GM19025 (cell line): Measurements from ENCODE around the gene OAS3.
A peak's percentile ranks its signal among the peaks of the same experiment; 100 is the strongest.
"Not testable (repeated sequence)": the region's sequence is repeated elsewhere in the genome, so short reads cannot be mapped to it uniquely, and the experiment has no call there.

Source experiments
- ATAC-seq: cut with Tn5 transposase; IDR thresholded peaks from one replicate; pipeline ENCODE4 v1.9.1; 2021; ENCODE audit warnings: mild to moderate bottlenecking, low read depth, moderate library complexity; ENCODE audit not compliant: unreplicated experiment

The OAS3 gene

GRCh38 chr12:112979041-112979680 lies 40.9 kb downstream of the OAS3 start:
- ATAC-seq = no peak

GRCh38 chr12:112980491-112981158 lies 42.4 kb downstream of the OAS3 start:
- ATAC-seq = no peak

DNA sequence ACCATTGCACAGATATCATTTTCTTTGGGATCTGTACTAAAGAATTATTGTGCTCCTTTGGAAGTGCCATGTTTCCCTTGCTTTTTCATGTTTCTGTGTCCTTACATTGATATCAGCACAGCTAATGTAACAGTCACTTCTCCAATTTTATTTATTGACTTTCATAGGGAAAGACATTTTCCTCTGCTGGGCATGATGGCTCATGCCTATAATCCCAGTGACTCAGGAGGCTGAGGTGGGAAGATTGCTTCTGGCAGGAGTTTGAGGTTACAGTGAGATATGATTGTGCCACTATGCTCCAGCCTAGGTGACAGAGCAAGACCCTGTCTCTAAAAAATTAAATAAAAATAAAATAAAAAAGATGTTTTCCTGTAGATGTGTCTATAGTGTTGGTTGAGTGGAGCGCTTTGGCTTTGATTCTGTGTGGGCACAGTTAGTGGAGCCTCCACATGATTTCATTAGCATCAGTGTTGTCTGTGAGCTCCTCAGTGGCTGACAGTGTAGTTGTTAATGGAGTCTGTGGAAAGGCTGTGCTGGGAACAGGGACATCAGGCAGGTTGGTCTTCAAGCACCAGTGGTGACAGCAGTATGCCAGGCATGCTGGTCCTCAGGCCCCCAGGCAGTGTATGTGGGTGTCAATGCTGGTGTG lies 47.5 kb downstream of the OAS3 start:
- no peak for ATAC-seq

DNA sequence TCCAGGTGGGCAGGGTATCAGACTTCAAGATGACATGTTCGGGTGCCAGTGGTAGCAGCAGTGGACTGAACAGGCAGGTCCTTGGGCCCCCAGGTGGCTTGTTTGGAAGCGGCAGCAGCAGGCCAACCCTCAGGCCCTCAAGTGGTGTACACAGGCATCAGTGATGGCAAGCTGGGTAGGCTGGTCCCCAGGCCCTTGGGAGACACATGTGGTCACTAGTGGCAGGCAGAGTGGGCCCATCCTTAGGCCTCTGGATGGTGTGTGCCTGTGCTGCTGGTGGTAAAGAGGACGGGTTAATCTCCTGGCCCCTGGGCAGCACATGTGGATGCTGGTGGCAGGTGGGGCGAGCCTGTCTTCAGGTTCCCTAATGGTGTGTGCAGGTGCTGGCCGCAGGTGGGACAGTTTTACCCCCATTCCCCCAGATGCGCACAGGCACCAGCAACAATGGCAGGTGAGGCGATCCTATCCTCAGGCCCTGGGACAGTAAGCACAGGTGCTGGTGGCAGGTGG lies 48.1 kb downstream of the OAS3 start:
- no peak for ATAC-seq

- no peak for ATAC-seq
Observed at GRCh38 chr12:112987561-112987960, 49.3 kb downstream of the OAS3 start.

- ATAC-seq = no peak
Observed at GRCh38 chr12:112988224-112988623, 50.0 kb downstream of the OAS3 start.

GRCh38 chr12:112988823-112989385 lies 50.6 kb downstream of the OAS3 start:
- not testable (repeated sequence) for ATAC-seq

DNA sequence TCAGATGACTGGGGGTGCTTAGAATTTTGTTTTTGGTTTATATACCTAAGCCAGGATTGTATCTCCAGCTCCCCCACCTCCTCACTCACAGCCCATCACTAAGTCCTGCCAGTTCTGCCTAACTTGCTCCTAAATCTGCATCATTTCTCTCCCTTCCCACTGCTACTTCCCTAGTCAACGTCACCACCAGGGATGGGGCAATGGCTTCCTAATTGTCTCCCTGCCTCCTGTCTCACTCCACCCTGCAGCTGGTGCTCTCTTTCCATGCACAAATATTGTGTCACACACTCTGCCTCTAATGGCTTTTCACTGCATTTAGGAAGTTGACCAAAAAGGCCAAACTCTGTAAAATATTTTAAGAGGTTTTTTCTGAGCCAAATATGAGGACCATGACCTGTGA lies 51.5 kb downstream of the OAS3 start:
- no peak for ATAC-seq

GRCh38 chr12:112992541-112993398 lies 54.5 kb downstream of the OAS3 start:
- no peak for ATAC-seq

DNA sequence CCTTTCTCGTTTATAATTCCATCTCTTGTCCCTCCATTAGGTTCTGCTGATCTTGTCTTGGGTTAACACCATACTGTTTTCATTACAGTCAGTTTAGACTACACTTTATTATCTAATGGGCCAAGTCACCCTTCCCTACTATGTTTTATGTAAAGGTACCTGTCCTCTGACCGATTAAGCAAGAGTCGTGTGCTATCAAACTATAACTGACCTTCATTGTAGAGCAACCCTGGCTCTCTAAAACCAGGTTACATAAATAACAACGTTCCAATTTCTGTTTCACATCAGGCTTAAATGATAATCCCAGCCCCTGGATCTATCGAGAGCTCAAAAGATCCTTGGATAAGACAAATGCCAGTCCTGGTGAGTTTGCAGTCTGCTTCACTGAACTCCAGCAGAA lies 56.7 kb downstream of the OAS3 start:
- ATAC-seq = no peak

- ATAC-seq = no peak
Observed at GRCh38 chr12:112996501-112996900, 58.2 kb downstream of the OAS3 start.

DNA sequence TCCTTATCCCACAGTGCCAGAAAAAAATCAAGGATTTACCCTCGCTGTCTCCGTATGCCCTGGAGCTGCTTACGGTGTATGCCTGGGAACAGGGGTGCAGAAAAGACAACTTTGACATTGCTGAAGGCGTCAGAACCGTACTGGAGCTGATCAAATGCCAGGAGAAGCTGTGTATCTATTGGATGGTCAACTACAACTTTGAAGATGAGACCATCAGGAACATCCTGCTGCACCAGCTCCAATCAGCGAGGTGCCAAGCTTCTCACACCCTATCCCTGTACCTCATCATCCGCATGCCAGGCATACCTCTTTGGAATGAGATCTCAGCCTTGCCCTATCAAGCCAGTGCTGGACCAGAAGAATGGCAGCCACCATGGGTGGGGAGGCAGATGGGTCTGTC lies 59.2 kb downstream of the OAS3 start:
- no peak for ATAC-seq

- ATAC-seq = peak; percentile 89
Observed at GRCh38 chr12:112998987-112999767, 60.9 kb downstream of the OAS3 start.

- ATAC-seq = no peak
Observed at GRCh38 chr12:113000433-113000832, 62.2 kb downstream of the OAS3 start.

GRCh38 chr12:113002155-113002554 lies 63.9 kb downstream of the OAS3 start:
- no peak for ATAC-seq

DNA sequence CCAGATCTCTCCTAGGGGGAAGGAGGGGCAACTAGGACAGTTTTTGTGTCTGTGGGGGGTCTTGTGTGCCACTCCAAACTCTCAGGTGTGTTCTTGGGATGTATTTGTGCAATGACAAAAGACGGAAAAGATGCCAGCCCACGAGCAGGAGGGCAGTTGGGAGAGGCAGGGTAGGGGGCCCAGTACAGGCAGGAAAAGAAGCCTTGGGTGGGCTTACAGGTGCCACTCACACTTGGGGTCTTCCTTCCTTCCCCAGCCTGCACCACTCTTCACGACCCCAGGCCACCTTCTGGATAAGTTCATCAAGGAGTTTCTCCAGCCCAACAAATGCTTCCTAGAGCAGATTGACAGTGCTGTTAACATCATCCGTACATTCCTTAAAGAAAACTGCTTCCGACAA lies 64.4 kb downstream of the OAS3 start:
- no peak for ATAC-seq

GRCh38 chr12:113003636-113004035 lies 65.4 kb downstream of the OAS3 start:
- no peak for ATAC-seq

DNA sequence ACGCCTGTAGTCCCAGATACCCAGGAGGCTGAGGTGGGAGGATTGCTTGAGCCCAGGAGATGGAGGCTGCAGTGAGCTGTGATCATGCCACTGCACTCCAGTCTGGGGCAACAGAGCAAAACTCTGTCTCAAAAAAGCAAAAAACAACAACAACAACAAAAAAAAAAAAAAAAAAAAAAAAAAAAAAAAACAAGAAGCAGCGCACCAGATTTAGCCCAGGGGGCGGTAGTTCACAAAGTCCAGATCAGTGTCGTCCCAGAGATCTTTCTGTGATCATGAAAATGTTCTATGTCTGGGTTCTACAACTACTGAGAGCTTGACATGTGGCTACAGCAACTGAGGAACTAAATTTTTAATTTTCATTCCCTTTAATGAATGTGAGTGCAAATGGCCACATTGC lies 67.5 kb downstream of the OAS3 start:
- no peak for ATAC-seq

DNA sequence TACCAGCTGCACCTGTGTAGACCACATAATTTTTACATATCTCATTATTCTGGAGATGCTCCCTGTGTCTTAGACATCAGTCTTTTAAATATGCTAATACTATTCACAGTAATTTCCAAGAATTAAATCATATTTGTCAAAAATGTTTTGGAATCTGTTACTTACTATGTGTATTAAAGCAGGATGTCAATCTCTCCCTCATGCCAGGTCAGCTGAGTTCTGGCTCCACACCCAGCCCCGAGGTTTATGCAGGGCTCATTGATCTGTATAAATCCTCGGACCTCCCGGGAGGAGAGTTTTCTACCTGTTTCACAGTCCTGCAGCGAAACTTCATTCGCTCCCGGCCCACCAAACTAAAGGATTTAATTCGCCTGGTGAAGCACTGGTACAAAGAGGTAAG lies 67.9 kb downstream of the OAS3 start:
- no peak for ATAC-seq

DNA sequence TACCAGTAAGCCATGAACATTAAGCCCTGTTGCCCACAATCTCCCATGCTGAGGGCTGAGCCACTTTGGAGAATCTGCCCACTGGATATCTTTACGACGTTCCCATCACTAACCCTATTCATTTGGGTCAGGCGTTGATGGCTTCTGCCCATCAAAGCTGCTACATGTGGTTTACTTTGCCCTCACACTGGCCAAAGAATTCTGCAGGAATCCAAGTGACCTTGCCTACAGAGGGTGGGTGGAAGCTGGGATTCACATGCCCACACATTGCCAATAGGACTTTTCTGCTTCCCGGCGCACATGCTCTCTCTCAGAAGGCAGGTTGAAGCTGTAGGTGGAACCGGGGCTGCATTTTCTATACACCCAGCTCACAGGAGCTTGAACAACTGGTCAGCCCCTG lies 68.4 kb downstream of the OAS3 start:
- ATAC-seq = no peak
